CD4-positive, alpha-beta T cell treated with Interleukin-17A for 4 hours (primary cell): ENCODE results near the gene SLTM.
"Not testable (repeated sequence)": the region's sequence is repeated elsewhere in the genome, so short reads cannot be mapped to it uniquely, and the experiment has no call there.

Experiments
- DNase-seq: peaks from one replicate; pipeline ENCODE4 v3.0.0-alpha.2; 2020; ENCODE audit warnings: mixed read lengths

The SLTM gene

DNA sequence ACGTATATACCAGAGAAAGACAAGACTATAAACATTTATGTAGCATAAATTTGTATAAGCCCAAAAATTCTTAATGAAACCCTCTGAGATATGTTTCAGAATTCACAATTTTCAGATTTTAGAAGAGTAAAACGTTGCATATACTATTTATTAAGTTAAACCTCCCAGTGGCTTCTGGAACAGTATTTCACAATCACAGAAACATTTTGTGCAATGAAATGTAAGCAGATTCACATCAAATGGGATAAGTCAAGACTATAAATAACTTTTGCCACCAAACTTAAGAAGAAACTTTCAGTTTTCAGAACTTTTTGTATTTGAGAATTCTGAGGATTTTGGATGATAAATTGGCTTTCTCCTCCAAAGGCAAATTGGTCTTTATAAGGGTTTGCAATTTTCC, 9.2 kb downstream of the SLTM start:
- DNase-seq, result no peak

- no peak for DNase-seq
Measured at GRCh38 chr15:58923696-58924300, 9.7 kb downstream of the SLTM start.

- DNase-seq, result no peak
Measured at GRCh38 chr15:58923284-58923683, 10.2 kb downstream of the SLTM start.

GRCh38 chr15:58921267-58921790, 12.2 kb downstream of the SLTM start:
- DNase-seq, result no peak

DNA sequence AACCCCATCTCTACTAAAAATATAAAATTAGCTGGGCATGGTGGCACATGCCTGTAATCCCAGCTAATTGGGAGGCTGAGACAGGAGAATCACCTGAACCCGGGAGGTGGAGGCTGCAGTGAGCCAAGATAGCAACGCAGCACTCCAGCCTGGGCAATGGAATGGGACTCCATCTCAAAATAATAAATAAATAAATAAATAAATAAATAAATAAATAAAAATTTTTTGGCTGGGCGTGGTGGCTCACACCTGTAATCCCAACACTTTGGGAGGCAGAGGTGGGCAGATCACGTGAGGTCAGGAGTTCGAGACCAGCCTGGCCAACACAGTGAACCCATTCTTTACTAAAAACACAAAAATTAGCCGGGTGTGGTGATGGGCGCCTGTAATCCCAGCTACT, 13.0 kb downstream of the SLTM start:
- DNase-seq, result not testable (repeated sequence)

DNA sequence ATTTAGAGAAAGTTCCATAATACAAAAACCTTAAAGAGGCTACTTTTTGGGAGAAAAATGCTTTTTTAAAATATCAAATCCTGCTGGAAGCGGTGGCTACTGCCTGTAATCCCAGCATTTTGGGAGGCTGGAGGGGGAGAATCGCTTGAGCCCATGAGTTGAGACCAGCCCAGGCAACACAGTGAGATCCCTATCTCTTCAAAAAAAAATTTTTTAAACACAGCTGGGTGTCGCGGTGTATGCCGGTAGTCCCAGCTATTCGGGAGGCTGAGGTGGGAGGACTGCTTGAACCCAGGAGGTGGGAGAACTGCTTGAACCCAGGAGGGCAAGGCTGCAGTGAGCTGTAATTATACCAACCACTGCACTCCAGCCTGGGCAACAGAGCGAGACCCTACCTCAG, 14.2 kb downstream of the SLTM start:
- DNase-seq, result no peak

- DNase-seq, result no peak
Measured at GRCh38 chr15:58918239-58918638, 15.2 kb downstream of the SLTM start.

- not testable (repeated sequence) for DNase-seq
Measured at GRCh38 chr15:58917613-58918129, 15.8 kb downstream of the SLTM start.

GRCh38 chr15:58916962-58917361, 16.5 kb downstream of the SLTM start:
- no peak for DNase-seq

- no peak for DNase-seq
Measured at GRCh38 chr15:58910456-58910855, 23.0 kb downstream of the SLTM start.

DNA sequence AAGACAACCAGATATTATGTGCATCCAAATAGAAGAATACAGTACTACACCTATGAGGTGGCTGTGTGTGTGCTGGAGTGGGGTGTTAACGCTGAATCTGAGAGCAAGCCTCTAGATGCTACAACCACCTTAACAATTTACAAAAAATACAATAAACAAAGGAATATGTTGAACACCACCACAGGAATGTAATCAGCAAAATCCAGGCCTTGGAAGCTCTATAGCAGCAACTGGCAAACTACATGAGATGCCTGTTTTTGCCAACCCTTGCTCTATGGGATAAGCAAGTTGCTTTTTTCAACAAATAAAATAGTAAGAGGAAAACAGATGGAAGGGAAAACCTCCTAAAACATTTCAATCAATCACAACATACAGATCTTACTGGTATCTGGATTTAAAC, 23.9 kb downstream of the SLTM start:
- DNase-seq, result no peak

GRCh38 chr15:58908550-58909309, 24.7 kb downstream of the SLTM start:
- DNase-seq, result no peak

DNA sequence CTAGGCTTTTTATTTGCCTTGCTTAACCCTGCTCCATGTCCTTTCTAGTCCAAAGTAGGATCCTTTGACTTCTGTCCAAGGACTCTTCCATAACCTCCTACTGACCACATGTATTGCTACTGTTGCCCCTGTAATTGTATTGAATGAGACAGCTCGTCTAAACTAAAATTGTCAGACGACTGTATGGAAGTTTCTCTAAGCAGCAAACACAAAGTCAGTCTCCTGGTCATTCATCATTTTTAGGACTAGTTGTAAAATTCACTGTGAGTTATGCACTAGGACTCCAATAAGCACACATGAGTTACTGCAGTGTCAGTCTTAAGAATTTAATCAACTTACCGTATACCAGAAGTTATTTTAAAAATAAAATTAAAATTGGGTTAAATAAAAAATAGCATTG, 32.8 kb downstream of the SLTM start:
- DNase-seq, result no peak

- DNase-seq, result no peak
Measured at GRCh38 chr15:58898150-58898680, 35.3 kb downstream of the SLTM start.

GRCh38 chr15:58889363-58889762, 44.1 kb downstream of the SLTM start:
- DNase-seq, result no peak

- no peak for DNase-seq
Measured at GRCh38 chr15:58886921-58887320, 46.6 kb downstream of the SLTM start.

DNA sequence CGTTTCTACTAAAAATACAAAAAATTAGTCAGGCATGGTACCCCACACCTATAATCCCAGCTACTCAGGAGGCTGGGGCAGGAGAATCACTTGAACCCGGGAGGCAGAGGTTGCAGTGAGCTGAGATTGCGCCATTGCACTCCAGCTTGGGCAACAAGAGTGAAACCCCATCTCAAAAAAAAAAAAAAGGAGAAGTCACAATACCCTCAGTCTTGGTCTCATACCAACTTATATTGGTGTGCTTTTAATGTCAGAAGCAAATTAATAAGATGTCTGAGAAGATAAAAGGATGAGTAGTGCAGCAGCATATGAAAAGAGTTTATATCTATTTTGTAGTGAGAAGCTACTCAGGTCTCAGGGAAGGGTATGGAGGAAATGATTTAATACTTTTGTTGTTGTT, 49.6 kb downstream of the SLTM start:
- not testable (repeated sequence) for DNase-seq

GRCh38 chr15:58882243-58882642, 51.2 kb downstream of the SLTM start:
- DNase-seq, result no peak

DNA sequence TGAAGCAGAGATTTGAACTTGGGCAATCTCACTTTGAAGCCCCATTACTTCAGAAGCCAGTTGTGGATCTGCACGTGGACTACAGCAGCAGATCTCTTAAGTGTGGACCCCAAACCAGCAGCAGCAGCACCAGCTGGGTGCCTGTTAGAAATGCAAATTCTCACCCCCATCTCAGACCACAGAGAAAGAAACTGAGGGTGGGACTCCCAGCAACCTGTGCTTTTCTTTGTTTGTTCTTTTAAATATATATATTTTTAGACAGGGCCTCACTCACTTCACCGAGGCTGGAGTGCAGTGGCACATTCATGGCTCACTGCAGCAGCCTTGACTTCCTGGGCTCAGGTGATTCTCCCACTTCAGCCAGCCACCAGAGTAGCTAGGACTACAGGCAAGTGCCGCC, 53.2 kb downstream of the SLTM start:
- no peak for DNase-seq

DNA sequence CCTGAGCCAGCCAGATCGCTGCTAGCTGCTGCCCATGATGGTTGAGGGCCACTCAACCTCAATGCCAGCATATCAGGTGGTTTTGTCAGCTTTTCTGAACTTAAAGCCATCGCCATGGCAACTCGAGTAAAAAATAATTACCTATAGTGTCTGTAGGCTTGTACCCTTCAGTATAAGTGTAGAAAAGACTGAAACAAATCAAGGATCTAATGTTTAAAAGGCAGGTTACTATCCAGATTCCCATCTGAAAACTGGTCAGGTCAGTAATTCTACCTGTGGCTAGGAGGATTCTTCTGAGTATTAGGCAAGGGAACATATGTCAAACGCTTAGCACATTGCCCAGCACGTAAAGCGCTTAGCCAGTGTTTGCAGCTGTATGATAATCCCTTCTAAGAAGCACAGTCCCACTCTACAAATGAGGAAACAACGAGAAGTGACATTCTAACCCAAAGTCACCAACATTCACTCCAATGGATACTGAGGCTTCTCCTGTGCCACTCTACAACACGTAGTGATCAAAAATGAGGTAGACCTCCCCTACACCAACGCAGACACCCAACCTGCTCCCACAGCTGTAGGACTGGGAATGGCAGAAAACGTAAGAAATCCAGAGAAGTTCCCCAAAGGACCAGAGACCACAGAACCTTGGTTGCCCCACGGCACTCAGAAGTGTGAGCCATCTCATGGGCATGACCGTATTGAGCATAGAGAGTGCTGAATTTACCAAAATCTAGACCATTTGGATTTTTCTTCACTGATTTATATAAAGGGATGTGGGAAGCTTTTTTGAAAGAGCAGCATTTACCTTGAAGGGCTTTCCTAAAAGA, 55.3 kb downstream of the SLTM start:
- DNase-seq, result no peak

DNA sequence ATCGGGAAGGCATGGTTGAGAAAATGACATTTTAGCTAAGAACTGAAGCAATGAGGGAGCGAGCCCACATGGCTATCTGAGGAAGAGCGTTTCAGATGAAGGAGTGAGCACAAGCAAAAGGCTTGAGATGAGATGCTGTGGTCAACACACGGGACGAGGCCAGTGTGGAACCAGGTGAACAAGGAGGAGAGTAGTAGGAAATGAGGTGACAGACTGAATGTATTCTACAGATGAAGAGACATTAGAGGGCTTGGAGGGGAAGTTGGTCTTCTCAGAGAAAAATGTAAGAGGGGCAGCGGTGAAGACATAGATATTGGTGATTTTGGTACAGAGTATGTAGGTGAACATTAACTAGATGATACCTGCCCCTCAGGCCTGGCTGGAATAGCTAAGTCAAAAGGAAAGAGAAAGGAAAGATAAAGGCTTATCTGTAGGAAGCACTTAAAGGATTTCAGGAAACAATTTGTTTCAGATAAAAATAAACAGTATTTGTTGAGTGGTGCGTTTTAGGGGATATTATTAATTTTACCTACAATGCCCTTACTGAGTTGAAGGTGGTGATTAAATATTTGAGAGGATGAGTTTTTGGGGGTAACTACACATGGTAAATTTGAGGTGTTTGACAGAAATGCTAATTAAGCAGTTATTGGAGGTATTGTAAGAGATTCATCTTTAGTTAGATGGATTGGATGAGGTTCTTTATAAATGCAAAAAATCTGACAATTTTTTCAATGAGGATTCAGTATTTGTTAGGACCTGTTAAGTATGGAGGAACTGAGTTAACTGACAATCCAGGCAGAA, 57.0 kb downstream of the SLTM start:
- DNase-seq, result no peak

- DNase-seq, result no peak
Measured at GRCh38 chr15:58875343-58875742, 58.1 kb downstream of the SLTM start.
